Naive thymus-derived CD4-positive, alpha-beta T cell (primary cell): Measurements from ENCODE around the gene PCDHB9. TPM values are rescaled to one million over a fixed set of nuclear protein-coding genes. Genes with fewer than 3 reads are reported as not detected.
"Not testable (repeated sequence)": the region's sequence is repeated elsewhere in the genome, so short reads cannot be mapped to it uniquely, and the experiment has no call there.

Source experiments
- ATAC-seq: fragments of 150-1000 bp; cut with Tn5 transposase; 2 replicates; pipeline ENCODE4 v1.10.0; 2021; ENCODE audit warnings: mild to moderate bottlenecking, moderate library complexity
- CTCF ChIA-PET: fragments of 350-600 bp; sonication (Branson Sonifier 250); formaldehyde crosslinking; loops from one replicate; lab custom pipeline; 2021; ENCODE audit warnings: antibody characterized with exemption; lab: Charles Lee
- POLR2A ChIA-PET: fragments of 350-600 bp; sonication (Branson Sonifier 250); formaldehyde crosslinking; loops from one replicate; lab custom pipeline; 2021; ENCODE audit warnings: antibody characterized with exemption, inconsistent platforms; lab: Charles Lee
- DNase-seq, 9 donors: peaks; one replicate each; pipeline versions ENCODE4 v3.0.0 to v3.0.0-alpha.2; 2020 to 2022; ENCODE audit warnings: mixed read lengths in 1 of 9
- H3K27ac ChIP-seq: one replicate; pipeline ENCODE4 v1.7.0; 2013; ENCODE audit warnings: mild to moderate bottlenecking, low read depth, low read length, moderate library complexity
- H3K27me3 ChIP-seq, 2 donors: one replicate each; pipeline ENCODE4 v1.7.0; 2013; ENCODE audit warnings: low read length in 2 of 2, mild to moderate bottlenecking in 2 of 2, moderate library complexity in 2 of 2; ENCODE audit not compliant: control insufficient read depth in 2 of 2, insufficient read depth in 2 of 2
- H3K36me3 ChIP-seq, 3 experiments: 1 replicate in 2 of 3; 2 replicates in 1 of 3; pipeline ENCODE4 v1.7.0; 2013; ENCODE audit warnings: low read length in 3 of 3, mild to moderate bottlenecking in 3 of 3, moderate library complexity in 1 of 3; ENCODE audit not compliant: insufficient read depth in 3 of 3, control insufficient read depth in 2 of 3
- H3K4me1 ChIP-seq, 2 donors: one replicate each; pipeline ENCODE4 v1.7.0; 2013; ENCODE audit warnings: low read length in 2 of 2, mild to moderate bottlenecking in 2 of 2, moderate library complexity in 1 of 2; ENCODE audit not compliant: control insufficient read depth in 2 of 2, insufficient read depth in 2 of 2
- H3K4me3 ChIP-seq: 2 replicates; pipeline ENCODE4 v1.7.0; 2013; ENCODE audit warnings: mild to moderate bottlenecking, low read length
- H3K9me3 ChIP-seq, 3 experiments: 1 replicate in 2 of 3; 2 replicates in 1 of 3; pipeline ENCODE4 v1.7.0; 2013; ENCODE audit warnings: low read length in 3 of 3; ENCODE audit not compliant: control insufficient read depth in 2 of 3
- H3K27ac Mint-ChIP-seq, 9 donors: one replicate each; pipeline ENCODE4 v1.8.0; 2020 to 2022; ENCODE audit warnings: mixed read lengths in 9 of 9, mild to moderate bottlenecking in 8 of 9, moderate library complexity in 5 of 9, inconsistent platforms in 2 of 9
- H3K27me3 Mint-ChIP-seq, 5 donors: one replicate each; pipeline ENCODE4 v1.8.0; 2021 to 2022; ENCODE audit warnings: mixed read lengths in 5 of 5, mild to moderate bottlenecking in 1 of 5
- H3K36me3 Mint-ChIP-seq, 5 donors: one replicate each; pipeline ENCODE4 v1.8.0; 2020 to 2022; ENCODE audit warnings: mixed read lengths in 5 of 5, mild to moderate bottlenecking in 3 of 5, inconsistent platforms in 1 of 5
- H3K4me1 Mint-ChIP-seq, 7 donors: one replicate each; pipeline ENCODE4 v1.8.0; 2020 to 2022; ENCODE audit warnings: mixed read lengths in 7 of 7, mild to moderate bottlenecking in 3 of 7, inconsistent platforms in 1 of 7
- H3K4me3 Mint-ChIP-seq, 10 donors: one replicate each; pipeline ENCODE4 v1.8.0; 2020 to 2022; ENCODE audit warnings: mild to moderate bottlenecking in 10 of 10, mixed read lengths in 10 of 10, moderate library complexity in 6 of 10, inconsistent platforms in 2 of 10
- H3K9me3 Mint-ChIP-seq, 11 donors: one replicate each; pipeline ENCODE4 v1.8.0; 2020 to 2022; ENCODE audit warnings: mixed read lengths in 11 of 11, mild to moderate bottlenecking in 4 of 11, inconsistent platforms in 1 of 11, moderate library complexity in 1 of 11
- intact Hi-C, 2 donors: fragments of 100-400 bp; cut with micrococcal nuclease; formaldehyde crosslinking; loops; one replicate each; pipeline ENCODE4 v1.15.1; 2023
- polyA plus RNA-seq, 2 donors: library from polyadenylated mRNA; unstranded; fragments of 300-500 nt; fragmentation: Illumina TruSeq; gene quantifications; one replicate each; pipeline ENCODE4 v1.2.3, GENCODE V29; 2021
- total RNA-seq, 6 experiments: library from RNA in 5 of 6; stranded (reverse) in 5 of 6; gene quantifications; 1 replicate in 5 of 6; 2 replicates in 1 of 6; pipeline ENCODE4 v1.2.3 and lab custom pipeline; 2021 to 2026

The PCDHB9 gene
- total and polyA plus RNA-seq, 7 experiments from 2014 or later, result 1.2 TPM; not detected in 6

DNA sequence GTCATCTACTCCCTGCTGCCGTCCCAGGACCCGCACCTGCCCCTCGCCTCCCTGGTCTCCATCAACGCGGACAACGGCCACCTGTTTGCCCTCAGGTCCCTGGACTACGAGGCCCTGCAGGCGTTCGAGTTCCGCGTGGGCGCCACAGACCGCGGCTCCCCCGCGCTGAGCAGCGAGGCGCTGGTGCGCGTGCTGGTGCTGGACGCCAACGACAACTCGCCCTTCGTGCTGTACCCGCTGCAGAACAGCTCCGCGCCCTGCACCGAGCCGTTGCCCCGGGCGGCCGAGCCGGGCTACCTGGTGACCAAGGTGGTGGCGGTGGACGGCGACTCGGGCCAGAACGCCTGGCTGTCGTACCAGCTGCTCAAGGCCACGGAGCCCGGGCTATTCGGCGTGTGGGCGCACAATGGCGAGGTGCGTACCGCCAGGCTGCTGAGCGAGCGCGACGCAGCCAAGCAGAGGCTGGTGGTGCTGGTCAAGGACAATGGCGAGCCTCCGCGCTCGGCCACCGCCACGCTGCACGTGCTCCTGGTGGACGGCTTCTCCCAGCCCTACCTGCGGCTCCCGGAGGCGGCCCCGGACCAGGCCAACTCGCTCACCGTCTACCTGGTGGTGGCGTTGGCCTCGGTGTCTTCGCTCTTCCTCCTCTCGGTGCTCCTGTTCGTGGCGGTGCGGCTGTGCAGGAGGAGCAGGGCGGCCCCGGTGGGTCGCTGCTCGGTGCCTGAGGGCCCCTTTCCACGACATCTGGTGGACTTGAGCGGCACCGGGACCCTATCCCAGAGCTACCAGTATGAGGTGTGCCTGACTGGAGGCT, 12.5 kb upstream of the PCDHB9 start:
- DNase-seq, POLR2A ChIA-PET, H3K4me3 Mint-ChIP-seq, ATAC-seq, CTCF ChIA-PET, H3K4me1 ChIP-seq, H3K27ac ChIP-seq, H3K4me3 ChIP-seq, H3K4me1 Mint-ChIP-seq, H3K27me3 ChIP-seq, intact Hi-C loops, H3K36me3 ChIP-seq: not testable (repeated sequence)
- Mint-ChIP-seq H3K27me3 (peaks cover 0 to 40% (median 28%) of the 10 kb centered on the region in 5 donors), H3K9me3 (peaks cover 0 to 41% (median 10%) of the 10 kb centered on the region in 11 donors), H3K27ac (peak overlapping the region in 1 of 9 donors; percentile 13), H3K36me3 (peaks cover 0 to 15% (median 0%) of the 10 kb centered on the region in 5 donors)
- H3K9me3 ChIP-seq, result peaks cover 0 to 17% (median 0%) of the 10 kb centered on the region in 3 experiments

DNA sequence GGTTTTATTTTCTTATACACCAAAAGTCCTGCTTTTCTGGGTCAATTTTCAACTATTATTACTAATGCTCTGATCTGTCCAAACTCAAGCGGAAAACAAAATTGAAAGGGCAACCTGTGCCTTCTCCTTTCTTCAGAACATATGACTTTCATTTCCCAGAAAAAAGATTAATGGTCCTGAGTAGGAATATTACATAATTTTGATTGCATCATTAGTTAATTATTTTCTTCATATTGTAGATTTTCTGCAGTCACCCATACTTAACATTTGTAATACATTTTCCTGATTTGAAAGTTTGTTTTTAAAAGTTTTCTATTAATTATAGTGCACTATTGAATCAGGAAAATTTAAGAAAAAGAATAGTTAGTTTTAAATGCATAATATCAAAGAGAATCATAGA, 11.0 kb upstream of the PCDHB9 start:
- ChIA-PET CTCF (no interaction called here), POLR2A (no interaction called here)
- Histone ChIP-seq H3K36me3 (no peaks in the 10 kb centered on the region), H3K4me3 (no peak overlapping the region), H3K4me1 (no peaks in the 10 kb centered on the region), H3K9me3 (peaks cover 0 to 17% (median 0%) of the 10 kb centered on the region in 3 experiments), H3K27me3 (peaks cover 0 to 9% of the 10 kb centered on the region in 2 donors), H3K27ac (no peak overlapping the region)
- Mint-ChIP-seq H3K27me3 (peaks cover 0 to 34% (median 23%) of the 10 kb centered on the region in 5 donors), H3K4me1 (peaks cover 0 to 6% (median 5%) of the 10 kb centered on the region in 7 donors), H3K4me3 (no peak overlapping the region), H3K9me3 (peaks cover 0 to 40% (median 14%) of the 10 kb centered on the region in 11 donors), H3K27ac (no peak overlapping the region), H3K36me3 (peaks cover 0 to 15% (median 0%) of the 10 kb centered on the region in 5 donors)
- ATAC-seq (no peak), DNase-seq (no peak)
- intact Hi-C loops, result no loop called here

DNA sequence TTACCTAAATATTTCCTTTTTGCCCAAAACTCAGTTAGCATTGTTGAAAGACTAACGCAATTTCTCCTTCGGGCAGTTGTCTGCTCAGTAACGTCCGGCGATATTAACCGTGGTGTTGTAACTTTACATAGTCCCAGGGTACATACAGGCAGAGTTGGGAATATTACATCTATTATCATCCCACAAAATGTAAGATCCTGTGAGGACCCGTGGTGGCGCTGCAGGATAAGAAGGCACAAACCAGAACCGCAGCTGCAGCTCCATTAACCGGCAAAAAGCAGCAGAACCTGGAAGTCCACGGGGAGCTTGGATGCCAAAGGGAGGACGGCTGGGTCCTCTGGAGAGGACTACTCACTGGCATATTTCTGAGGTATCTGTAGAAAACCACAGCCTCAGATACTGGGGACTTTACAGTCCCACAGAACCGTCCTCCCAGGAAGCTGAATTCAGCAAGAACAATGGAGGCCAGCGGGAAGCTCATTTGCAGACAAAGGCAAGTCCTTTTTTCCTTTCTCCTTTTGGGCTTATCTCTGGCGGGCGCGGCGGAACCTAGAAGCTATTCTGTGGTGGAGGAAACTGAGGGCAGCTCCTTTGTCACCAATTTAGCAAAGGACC, 9.3 kb upstream of the PCDHB9 start, which contains the start of gene PCDHB8:
Gene PCDHB8 (plus strand): TSS at position 214 of the 615 bp plus-strand sequence. CDS start 245 bp downstream, at position 459.
- H3K4me3 ChIP-seq, H3K27me3 ChIP-seq, H3K36me3 ChIP-seq, H3K4me1 ChIP-seq, H3K27ac Mint-ChIP-seq, intact Hi-C loops, H3K4me3 Mint-ChIP-seq, ATAC-seq, H3K4me1 Mint-ChIP-seq, H3K27ac ChIP-seq, DNase-seq: not testable (repeated sequence)
- Mint-ChIP-seq H3K27me3 (peaks cover 0 to 40% (median 31%) of the 10 kb centered on the region in 5 donors), H3K9me3 (peaks cover 3 to 45% (median 20%) of the 10 kb centered on the region in 11 donors), H3K36me3 (peaks cover 0 to 16% (median 6%) of the 10 kb centered on the region in 5 donors)
- POLR2A ChIA-PET, result interaction anchor here (1.0 kb wide), 1 partner anchor 386 kb away, joined by 4 read pairs; no protein-coding TSS in a partner anchor
- CTCF ChIA-PET, result interaction anchor here (1.1 to 1.5 kb wide), 2 partner anchors 9 to 335 kb away, joined by 3 read pairs; partner anchors contain the start of gene PCDHB9
- H3K9me3 ChIP-seq, result peaks cover 0 to 17% (median 0%) of the 10 kb centered on the region in 3 experiments

DNA sequence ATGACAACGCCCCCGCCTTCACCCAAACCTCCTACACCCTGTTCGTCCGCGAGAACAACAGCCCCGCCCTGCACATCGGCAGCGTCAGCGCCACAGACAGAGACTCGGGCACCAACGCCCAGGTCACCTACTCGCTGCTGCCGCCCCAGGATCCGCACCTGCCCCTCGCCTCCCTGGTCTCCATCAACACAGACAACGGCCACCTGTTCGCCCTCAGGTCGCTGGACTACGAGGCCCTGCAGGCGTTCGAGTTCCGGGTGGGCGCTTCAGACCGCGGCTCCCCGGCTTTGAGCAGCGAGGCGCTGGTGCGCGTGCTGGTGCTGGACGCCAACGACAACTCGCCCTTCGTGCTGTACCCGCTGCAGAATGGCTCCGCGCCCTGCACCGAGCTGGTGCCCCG, 7.6 kb upstream of the PCDHB9 start:
- H3K27me3 ChIP-seq, H3K4me1 ChIP-seq, ATAC-seq, H3K27ac ChIP-seq, intact Hi-C loops, H3K27ac Mint-ChIP-seq, H3K36me3 ChIP-seq, H3K4me1 Mint-ChIP-seq, H3K4me3 Mint-ChIP-seq, H3K4me3 ChIP-seq, POLR2A ChIA-PET, DNase-seq: not testable (repeated sequence)
- Mint-ChIP-seq H3K9me3 (peaks cover 7 to 42% (median 18%) of the 10 kb centered on the region in 11 donors), H3K27me3 (peaks cover 0 to 36% (median 34%) of the 10 kb centered on the region in 5 donors), H3K36me3 (peaks cover 5 to 22% (median 11%) of the 10 kb centered on the region in 5 donors)
- peaks cover 0 to 13% (median 0%) of the 10 kb centered on the region in 3 experiments for H3K9me3 ChIP-seq
- CTCF ChIA-PET, result interaction anchor here (0.6 kb wide), 1 partner anchor 145 kb away, joined by 4 read pairs; no protein-coding TSS in a partner anchor

DNA sequence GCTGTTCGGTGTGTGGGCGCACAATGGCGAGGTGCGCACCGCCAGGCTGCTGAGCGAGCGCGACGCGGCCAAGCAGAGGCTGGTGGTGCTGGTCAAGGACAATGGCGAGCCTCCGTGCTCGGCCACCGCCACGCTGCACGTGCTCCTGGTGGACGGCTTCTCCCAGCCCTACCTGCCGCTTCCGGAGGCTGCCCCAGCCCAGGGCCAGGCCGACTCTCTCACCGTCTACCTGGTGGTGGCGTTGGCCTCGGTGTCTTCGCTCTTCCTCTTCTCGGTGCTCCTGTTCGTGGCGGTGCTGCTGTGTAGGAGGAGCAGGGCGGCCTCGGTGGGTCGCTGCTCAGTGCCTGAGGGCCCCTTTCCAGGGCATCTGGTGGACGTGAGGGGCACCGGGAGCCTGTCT, 7.1 kb upstream of the PCDHB9 start:
- peaks cover 0 to 10% (median 0%) of the 10 kb centered on the region in 3 experiments for H3K9me3 ChIP-seq
- H3K4me3 ChIP-seq, POLR2A ChIA-PET, DNase-seq, intact Hi-C loops, H3K27me3 ChIP-seq, H3K27ac Mint-ChIP-seq, ATAC-seq, H3K4me3 Mint-ChIP-seq, H3K36me3 ChIP-seq, H3K27ac ChIP-seq, H3K4me1 ChIP-seq, H3K4me1 Mint-ChIP-seq: not testable (repeated sequence)
- CTCF ChIA-PET, result interaction anchor here (0.6 kb wide), 1 partner anchor 145 kb away, joined by 4 read pairs; no protein-coding TSS in a partner anchor
- Mint-ChIP-seq H3K36me3 (peaks cover 5 to 27% (median 11%) of the 10 kb centered on the region in 5 donors), H3K9me3 (peaks cover 7 to 45% (median 22%) of the 10 kb centered on the region in 11 donors), H3K27me3 (peaks cover 0 to 41% (median 39%) of the 10 kb centered on the region in 5 donors)

DNA sequence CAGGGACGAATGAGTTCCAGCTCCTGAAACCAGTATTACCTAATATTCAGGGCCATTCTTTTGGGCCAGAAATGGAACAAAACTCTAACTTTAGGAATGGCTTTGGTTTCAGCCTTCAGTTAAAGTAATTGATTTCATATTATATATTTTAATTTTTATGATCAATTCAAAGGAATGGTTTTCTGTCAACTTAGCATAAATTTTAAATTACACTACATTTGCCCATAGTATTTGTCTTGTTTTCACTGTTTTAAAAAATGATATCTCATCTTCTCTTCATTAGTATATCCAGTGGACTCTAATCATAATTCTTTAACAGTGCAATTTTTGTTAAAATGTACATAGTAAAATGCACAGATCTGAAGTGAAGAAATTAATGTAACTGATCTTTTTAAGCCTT, 6.6 kb upstream of the PCDHB9 start:
- Mint-ChIP-seq H3K27ac (no peak overlapping the region), H3K4me3 (no peak overlapping the region), H3K36me3 (peaks cover 5 to 29% (median 11%) of the 10 kb centered on the region in 5 donors), H3K4me1 (peaks cover 0 to 1% (median 0%) of the 10 kb centered on the region in 7 donors), H3K9me3 (peaks cover 7 to 45% (median 27%) of the 10 kb centered on the region in 11 donors), H3K27me3 (peaks cover 0 to 45% (median 43%) of the 10 kb centered on the region in 5 donors)
- no peaks in the 10 kb centered on the region for H3K36me3 ChIP-seq
- POLR2A ChIA-PET, result no interaction called here
- no peak overlapping the region for H3K27ac ChIP-seq
- no peak overlapping the region for H3K4me3 ChIP-seq
- H3K9me3 ChIP-seq, result peaks cover 0 to 7% (median 0%) of the 10 kb centered on the region in 3 experiments
- H3K27me3 ChIP-seq, result peaks cover 0 to 9% of the 10 kb centered on the region in 2 donors
- intact Hi-C loops, result no loop called here
- ATAC-seq, result no peak
- H3K4me1 ChIP-seq, result no peaks in the 10 kb centered on the region
- CTCF ChIA-PET, result no interaction called here
- no peak for DNase-seq
